Erythroblast (primary cell): ENCODE measurements around the gene CDK17.

Source experiments
- GATA1 ChIP-seq: IDR thresholded peaks from 2 replicates; pipeline ENCODE4 v1.6.1; 2011; ENCODE audit warnings: low read depth, mild to moderate bottlenecking, control low read depth, low read length, moderate library complexity
- POLR2A ChIP-seq: IDR thresholded peaks from 2 replicates; pipeline ENCODE4 v1.6.1; 2011; ENCODE audit warnings: mild to moderate bottlenecking, low read length

GRCh38 chr12:96416033-96416799 lies 16.0 kb upstream of the CDK17 start:
- no peak for TF ChIP-seq POLR2A
- TF ChIP-seq GATA1, result no peak
